Ishikawa (cell line): Measurements from ENCODE around the gene APBA2.

Experiments
- CEBPB ChIP-seq: IDR thresholded peaks from 2 replicates; pipeline ENCODE4 v1.6.1; 2012
- CREB1 ChIP-seq: IDR thresholded peaks from 2 replicates; pipeline ENCODE4 v1.6.1; 2012; ENCODE audit warnings: low read depth
- EGR1 ChIP-seq: IDR thresholded peaks from 2 replicates; pipeline ENCODE4 v1.6.1; 2012
- EP300 ChIP-seq: IDR thresholded peaks from 2 replicates; pipeline ENCODE4 v1.6.1; 2012; ENCODE audit warnings: borderline replicate concordance
- FOXM1 ChIP-seq: IDR thresholded peaks from 2 replicates; pipeline ENCODE4 v1.6.1; 2012; ENCODE audit warnings: low read depth, borderline replicate concordance
- MAX ChIP-seq: IDR thresholded peaks from 2 replicates; pipeline ENCODE4 v1.6.1; 2012
- NFIC ChIP-seq: IDR thresholded peaks from 2 replicates; pipeline ENCODE4 v1.6.1; 2012
- RAD21 ChIP-seq: IDR thresholded peaks from 2 replicates; pipeline ENCODE4 v1.6.1; 2012; ENCODE audit warnings: low read depth
- REST ChIP-seq: IDR thresholded peaks from 2 replicates; pipeline ENCODE4 v1.6.1; 2012; ENCODE audit warnings: low read depth, mild to moderate bottlenecking
- TAF1 ChIP-seq: IDR thresholded peaks from 2 replicates; pipeline ENCODE4 v1.6.1; 2012; ENCODE audit warnings: low read depth, mild to moderate bottlenecking
- TCF12 ChIP-seq: IDR thresholded peaks from 2 replicates; pipeline ENCODE4 v1.6.1; 2012; ENCODE audit warnings: low read depth
- TEAD4 ChIP-seq: IDR thresholded peaks from 2 replicates; pipeline ENCODE4 v1.6.1; 2012
- USF1 ChIP-seq: IDR thresholded peaks from 2 replicates; pipeline ENCODE4 v1.6.1; 2012
- YY1 ChIP-seq: IDR thresholded peaks from 2 replicates; pipeline ENCODE4 v1.6.1; 2012; ENCODE audit warnings: low read depth
- ZBTB7A ChIP-seq: IDR thresholded peaks from 2 replicates; pipeline ENCODE4 v1.6.1; 2012; ENCODE audit warnings: low read depth

Gene APBA2

GRCh38 chr15:29021857-29022256, 136.1 kb downstream of the APBA2 start:
- TF ChIP-seq RAD21 (no peak), CREB1 (no peak), REST (no peak), CEBPB (no peak), ZBTB7A (no peak), NFIC (no peak), EGR1 (no peak), MAX (no peak), TEAD4 (no peak), TAF1 (no peak), EP300 (no peak), TCF12 (no peak), USF1 (no peak), FOXM1 (no peak)

- TF ChIP-seq CREB1 (no peak), FOXM1 (no peak), REST (no peak)
Observed at GRCh38 chr15:29024662-29025061, 138.9 kb downstream of the APBA2 start.

GRCh38 chr15:29029651-29030195, 143.9 kb downstream of the APBA2 start:
- TF ChIP-seq RAD21 (no peak), CEBPB (no peak), TEAD4 (no peak), TCF12 (no peak), FOXM1 (no peak), YY1 (no peak), REST (no peak), CREB1 (no peak), TAF1 (no peak), NFIC (no peak), USF1 (no peak), EGR1 (no peak), ZBTB7A (no peak), EP300 (no peak), MAX (no peak)

GRCh38 chr15:29031502-29032228, 145.9 kb downstream of the APBA2 start:
- TF ChIP-seq TCF12 (no peak), MAX (no peak), TAF1 (no peak), YY1 (no peak), CEBPB (no peak), TEAD4 (no peak), REST (no peak), NFIC (no peak), RAD21 (no peak), FOXM1 (no peak)
